Fibroblast of gingiva (primary cell): Measurements from ENCODE around the gene ELMO1.
"Not testable (repeated sequence)": the region's sequence is repeated elsewhere in the genome, so short reads cannot be mapped to it uniquely, and the experiment has no call there.

ENCODE experiments used
- DNase-seq: peaks from one replicate; pipeline ENCODE4 v3.0.0-alpha.2; 2011; ENCODE audit warnings: low read depth

ELMO1 gene

DNA sequence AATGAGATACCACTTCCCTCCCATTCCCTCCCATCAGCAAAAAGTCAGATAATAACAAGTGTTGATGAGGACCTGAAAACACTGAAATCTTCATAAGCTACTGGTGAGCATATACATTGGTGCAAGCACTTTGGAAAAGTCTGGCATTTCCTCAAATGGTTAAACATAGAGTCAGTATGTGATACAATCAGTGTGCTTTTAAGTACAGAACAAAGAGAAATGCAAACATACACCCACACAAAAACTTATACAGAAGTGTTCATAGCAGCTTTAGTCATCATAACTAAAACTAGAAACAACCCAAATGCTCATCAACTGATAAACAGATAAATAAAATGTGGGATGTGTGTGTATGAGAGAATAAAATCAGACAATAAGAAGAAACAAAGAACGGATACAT lies 261.9 kb downstream of the ELMO1 start:
- no peak for DNase-seq

DNA sequence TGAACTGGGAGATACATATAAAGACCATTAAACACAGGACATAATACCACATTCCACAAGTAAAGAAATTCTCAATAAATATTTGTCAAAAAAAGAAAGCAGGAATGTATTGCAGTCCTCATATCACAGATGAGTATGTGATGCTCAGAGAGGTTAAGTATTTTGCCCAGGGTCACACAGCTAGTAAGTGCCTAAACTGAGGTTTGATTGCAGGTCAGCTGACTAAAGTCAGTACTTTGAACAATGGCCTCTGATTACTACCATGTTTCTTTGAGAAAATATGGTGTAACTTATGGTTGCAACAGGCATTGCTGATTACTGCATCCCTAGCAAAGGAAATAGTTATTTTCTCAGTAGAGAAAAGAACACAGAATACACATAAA lies 267.1 kb downstream of the ELMO1 start:
- no peak for DNase-seq

DNA sequence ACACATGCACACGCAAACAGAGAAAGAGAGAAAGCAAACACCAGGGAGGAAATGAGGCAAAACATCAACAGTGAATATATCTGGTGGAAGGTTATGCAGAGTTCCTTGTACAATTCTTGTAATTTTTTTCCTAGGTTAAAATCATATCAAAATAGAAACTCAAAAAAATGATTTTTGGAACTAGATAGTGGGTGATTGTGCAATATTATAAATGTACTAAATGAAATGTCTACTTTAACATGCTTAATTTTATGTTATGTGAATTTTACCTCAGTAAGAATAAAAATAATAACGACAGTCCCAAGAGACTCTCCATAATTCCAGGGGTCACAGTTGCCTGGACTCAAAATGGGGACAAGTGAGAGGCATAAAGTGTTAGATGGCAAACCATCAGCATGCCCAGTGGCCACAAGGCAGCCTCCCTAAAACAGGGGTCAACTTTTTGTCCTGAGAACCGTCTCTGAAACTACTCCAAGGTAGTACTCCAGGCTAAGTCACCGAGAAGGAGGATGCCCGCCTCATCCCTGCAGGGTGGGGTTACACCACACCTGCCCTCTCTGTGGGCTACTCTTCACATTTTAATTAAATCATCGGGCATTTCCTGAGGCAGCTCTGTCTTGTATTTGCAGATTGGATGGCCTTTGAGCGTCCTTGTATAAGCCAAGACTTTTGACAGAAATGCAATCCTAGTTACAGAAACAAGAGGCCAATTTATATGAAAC lies 267.7 kb downstream of the ELMO1 start:
- no peak for DNase-seq

DNA sequence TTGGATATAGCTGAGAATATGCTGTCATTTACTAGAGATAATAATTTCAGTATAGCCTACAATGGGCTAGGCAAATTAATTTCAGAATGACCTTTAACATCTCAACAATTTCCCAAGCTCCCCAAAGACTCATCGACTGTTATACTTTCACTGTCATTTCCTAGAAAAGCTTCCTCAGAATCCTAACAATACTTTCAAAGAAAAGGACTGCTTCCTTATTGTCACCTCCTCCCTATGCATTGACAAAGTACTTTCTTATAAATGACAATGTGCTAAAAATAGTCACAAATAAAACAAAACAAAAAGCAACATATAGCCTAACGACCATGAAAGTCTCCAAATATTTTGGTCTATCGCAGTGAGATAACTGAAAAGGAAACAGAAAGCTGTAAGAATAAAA lies 272.6 kb downstream of the ELMO1 start:
- no peak for DNase-seq

DNA sequence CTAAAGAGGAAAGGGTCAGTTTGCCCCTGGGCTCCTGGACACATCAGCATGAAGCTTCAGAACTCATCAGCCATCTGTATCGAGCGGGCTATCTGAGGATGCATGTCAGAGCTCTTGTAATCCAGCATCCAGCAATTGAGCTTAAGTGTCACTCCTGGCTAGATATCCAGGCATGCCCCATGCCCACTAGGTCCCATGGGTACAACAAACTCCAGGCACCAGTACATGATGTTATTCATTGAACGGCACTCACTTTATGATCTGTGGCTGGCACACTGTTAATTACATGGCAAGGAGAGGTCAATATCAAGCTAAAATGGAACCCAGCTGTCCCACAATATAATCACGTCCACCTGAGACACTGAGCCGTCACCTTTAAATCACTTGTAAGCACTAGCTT lies 274.2 kb downstream of the ELMO1 start:
- no peak for DNase-seq

DNA sequence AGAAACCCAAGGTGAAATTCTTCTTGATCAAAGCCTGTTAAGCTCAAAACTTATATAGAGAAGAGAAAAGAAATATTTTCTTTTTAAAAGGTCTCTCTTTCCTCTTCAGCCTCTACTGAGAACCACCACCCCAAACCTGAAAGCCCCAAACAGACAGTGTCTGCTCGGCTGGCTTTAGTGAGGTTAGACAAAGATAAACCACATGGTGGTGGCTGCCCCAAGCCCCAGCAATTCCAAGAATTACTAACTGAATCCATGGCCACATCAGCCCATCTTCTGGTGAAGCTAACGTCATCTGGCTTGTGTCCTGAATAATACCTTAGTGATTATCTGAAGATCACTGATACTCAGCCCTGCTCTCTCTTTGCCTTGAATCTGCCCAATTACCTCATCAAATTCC lies 275.0 kb downstream of the ELMO1 start:
- no peak for DNase-seq

DNA sequence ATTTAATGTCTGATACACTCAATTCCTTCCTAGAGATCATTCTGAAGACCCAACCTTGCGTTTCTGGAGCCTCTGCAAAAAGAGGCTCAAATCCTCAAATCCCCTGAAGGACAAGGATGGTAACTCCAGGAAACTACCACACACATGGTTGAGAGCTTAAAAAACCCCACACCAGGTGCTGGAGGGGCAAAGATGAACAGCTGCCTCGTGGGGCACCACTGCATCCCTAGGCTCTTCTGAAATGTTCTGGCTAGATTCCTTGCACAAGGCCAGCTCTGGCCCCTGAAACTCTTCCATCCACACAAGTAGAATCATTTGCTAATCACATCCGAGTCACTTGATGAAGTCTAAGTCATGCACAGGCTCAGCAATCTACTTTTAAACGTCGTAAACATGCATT lies 286.6 kb downstream of the ELMO1 start:
- DNase-seq, result no peak

DNA sequence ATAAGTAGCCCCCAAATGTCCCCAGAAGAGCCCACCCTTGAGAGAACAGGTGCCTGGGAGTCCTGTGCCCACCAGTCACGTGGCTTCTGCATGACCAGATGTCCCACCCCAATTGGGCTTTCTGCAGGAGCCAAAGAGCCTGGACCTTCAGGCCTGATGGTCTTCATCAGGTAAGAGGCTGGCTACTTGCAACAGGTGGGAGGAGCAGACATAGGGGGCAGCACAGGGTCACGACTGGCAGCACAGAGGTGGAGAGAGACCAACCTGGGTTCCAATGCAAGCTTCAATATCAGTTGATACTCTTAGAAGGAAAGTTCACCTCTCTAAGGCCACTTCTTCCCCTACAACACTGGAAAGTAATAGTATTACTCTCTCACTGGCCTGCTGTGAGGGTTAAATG lies 288.0 kb downstream of the ELMO1 start:
- DNase-seq, result no peak

DNA sequence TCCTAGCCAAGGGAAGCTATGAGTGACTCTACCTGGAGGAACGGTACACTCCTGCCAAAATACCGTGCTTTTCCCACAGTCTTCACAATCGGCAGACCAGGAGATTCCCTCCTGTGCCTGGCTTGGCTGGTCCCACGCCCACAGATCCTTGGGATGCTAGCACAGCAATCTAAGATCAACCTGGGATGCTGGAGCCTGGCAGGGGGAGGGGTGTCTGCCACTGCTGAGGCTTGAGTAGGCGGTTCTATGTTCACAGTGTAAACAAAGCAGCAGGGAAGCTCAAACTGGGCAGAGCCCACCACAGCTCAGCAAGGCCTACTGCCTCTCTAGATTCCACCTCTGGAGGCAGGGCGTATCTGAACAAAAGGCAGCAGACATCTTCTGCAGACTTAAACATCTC lies 295.3 kb downstream of the ELMO1 start:
- no peak for DNase-seq

DNA sequence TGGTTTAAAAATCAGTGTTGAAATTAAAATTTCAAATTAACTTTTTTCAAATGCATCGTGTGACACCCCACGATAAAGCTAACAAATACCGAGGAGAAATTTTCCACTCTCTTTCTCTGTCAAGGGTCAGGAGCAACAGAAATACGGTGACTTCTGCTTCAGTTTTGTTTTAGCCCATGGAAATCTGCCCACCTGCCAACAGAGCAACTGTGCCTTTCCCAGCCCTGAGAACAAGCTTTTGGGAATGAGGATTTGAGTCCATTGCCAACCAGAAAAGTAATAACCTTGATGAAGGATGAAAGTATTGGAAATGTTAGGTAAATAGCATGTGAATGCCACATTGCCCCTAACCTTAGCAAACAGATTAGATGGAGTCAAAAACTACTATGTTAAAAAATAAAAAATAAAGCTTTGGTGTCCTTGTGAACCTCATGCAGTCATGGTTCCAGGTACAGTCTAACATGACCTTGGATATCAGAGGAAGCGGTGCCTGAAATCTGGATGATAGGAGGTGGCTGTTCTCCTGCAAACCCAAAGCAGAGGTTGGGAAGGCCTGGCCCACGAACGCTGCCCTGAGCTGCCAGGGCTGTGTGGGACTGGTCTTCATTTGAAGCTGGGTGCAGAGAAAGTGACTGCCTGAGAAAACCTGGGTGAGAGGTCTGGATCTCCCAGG lies 296.8 kb downstream of the ELMO1 start:
- no peak for DNase-seq

DNA sequence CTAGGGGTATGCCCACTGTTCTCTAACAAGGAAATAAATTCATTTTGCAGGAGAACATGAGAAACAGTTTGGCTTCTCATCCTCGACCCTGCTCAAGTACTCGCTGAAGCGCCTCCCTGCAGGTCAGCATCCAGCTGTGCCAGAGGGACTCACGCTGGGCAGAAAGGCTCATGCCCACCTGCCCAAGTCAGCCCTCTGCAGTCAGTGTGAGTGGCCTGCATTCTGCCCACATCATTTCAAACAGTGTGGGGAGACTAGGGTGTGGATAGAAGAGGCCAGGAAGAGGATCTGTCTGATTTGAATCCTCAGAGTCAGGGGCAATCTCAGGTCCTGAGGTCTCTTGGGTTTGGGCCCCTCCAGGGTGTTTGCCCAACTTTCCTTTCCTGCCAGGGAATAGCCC lies 297.8 kb downstream of the ELMO1 start:
- no peak for DNase-seq

DNA sequence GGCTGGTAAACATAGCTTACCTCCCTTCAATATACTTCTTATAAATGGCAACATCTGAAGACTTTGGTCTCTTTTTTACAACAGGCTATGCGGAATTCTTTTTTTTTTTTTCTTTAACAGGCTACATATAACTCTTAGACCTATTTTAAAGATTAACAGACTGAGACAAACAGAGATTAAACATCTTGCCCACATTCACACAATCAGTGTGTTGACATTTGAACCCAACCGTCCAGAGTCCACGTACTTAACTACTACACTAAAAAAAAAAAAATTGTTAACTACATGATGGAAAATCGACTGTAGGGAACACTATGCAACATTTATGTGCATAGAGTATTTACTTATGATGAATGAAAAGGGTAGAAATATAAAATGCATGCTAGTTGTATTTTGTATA lies 298.5 kb downstream of the ELMO1 start:
- DNase-seq, result no peak

DNA sequence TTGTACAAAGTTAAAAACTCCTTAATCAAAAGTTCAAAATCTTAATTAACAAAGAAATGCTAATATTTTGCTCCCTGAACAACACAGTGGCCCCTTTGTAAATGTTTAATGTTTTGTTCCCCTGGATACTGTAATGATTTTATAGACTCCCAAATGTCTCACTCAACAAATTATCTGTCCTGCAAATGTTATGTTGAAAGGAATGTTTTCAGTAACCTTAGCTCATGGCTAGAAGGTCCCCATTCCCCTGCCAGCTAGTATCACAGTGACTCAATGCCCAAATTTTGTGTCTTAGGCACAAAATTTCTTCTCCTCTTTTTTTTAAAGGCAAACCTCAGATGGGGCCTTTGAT lies 298.9 kb downstream of the ELMO1 start:
- no peak for DNase-seq

DNA sequence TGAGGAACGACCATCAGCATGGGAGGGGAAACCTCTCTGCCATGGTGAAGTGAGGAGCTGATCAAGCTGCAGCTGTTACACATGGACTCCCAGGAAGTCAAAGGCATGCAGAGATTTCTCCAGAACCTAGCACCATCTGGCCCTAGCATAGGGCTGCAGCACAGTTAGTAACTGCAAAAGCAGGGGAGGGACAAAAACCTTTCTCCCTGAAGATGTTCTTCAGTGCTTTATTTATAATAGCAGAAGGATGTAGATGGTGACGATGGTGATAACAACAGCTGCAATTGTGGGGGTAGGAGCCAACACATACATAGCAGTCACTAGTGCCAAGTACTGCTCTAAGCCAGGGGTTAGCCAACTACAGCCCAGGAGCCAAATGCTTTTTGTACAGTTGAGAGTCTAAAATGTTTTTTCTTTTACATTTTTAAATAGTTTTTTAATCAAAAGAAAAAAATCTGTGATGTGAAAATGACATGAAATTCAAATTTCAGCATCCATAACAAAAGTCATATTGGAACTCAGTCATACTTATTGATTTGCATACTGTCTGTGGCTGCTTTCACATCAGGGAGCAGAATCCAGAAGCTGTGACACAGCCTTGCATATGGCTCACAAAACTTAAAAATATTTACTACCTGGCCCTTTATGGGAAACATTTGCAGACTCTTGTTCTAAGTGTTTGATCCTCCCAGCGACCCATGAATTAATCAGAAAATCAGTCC lies 299.5 kb downstream of the ELMO1 start:
- no peak for DNase-seq

DNA sequence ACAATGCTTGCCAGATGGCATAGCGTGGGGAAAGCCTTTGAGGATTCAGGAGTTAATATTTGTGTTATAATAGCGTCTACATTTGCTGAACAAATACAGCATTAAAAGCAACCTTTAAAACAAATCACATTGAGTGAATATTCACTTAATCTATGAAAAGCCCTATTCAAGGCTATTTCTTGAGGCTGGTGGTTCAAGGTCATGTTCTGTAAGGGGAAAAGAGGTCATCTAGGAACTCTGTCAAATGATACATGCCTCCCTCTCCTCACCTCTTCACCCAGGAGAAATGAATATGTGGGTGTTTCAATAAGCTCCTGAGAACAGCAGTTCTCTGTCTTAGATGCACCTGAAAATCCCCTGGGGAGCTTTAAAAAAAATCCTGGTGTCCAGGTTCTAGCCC lies 303.0 kb downstream of the ELMO1 start:
- no peak for DNase-seq

DNA sequence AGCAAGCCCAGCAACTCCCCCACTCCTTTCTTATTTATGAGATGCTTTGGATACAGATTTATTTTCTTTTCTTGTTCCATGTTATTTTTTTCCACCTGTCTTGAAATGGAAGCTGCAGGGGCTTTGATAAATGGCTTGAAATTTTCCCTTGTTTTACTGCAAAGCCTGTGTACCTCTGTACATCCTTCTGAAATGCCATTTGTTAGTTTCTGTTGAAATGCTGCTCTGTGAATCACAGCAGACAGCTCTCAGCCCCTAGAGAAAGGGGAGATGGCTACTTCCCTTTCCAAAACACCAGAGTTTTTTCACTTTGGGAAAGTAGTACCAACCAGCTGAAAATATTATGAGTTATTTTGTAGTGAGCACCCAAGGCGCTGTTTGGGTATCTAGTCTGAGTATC lies 304.2 kb downstream of the ELMO1 start:
- DNase-seq, result no peak

DNA sequence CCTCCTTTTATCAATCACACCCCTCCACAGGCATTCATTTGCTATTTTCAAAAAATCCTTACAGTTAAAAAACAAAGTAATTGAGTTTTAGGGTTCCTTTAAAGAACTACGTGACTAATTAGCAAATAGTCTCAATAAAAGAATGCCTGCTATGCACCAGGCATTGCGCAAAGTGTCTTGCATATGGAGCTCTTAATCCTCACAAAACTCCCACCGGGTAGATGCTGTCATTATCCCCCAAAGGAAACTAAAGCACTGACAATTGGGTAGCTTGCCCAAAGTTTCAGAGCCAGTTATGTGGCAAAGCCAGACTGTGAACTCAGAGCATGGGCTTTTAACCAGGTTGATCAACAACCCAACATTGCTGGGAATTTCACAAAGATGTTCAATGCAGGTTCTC lies 305.7 kb downstream of the ELMO1 start:
- DNase-seq, result no peak

DNA sequence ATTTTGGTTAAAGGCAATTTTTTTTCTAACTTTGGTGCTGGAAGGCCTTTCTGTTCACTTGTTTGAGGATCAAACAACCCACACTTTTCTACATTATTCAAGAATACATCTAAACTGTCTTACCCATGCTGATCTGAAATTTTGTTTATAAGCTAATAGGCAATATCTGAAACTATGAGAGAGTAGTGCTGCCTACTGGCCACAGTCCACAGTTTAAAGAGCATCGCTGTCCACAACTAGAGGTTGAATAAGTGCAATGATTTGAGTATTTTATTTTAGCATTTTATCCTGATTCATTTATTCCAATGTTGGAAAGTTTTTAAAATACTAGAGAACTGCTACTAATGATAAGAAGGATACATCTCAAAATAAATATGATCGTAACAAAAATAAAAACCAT lies 306.9 kb downstream of the ELMO1 start:
- no peak for DNase-seq

DNA sequence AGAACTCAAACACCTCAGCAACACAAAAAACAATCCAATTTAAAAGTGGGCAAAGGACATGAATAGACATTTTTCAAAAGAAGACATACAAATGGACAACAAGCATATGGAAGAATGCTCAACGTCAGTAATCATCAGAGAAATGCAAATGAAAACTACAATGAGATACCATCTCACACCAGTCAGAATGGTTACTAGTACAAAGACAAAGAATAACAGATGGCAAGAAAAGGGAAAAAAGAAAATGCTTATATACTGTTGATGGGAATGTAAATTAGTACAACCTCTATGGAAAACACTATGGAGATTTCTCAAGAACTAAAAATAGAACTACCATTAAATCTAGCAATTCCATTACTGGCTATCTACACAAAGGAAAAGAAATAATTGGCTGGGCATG lies 314.8 kb downstream of the ELMO1 start:
- DNase-seq, result not testable (repeated sequence)

DNA sequence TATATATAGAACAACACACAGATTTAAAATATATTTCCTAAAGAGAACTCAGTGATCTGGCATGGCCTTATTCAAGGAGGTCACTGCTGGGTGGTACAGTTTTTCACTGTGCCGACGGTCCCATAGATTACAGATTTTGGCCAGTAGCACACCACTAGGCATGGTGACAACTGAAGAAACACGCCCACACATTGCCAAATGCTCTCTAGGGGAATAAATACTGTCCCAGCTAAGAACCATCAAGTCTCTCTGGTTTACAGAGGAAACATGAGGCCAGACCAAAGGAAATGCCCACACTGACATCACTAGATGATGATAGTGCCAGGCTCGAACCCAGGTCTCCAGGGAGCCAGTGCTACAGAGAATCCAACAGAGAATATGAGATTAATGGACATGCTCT lies 316.8 kb downstream of the ELMO1 start:
- no peak for DNase-seq

DNA sequence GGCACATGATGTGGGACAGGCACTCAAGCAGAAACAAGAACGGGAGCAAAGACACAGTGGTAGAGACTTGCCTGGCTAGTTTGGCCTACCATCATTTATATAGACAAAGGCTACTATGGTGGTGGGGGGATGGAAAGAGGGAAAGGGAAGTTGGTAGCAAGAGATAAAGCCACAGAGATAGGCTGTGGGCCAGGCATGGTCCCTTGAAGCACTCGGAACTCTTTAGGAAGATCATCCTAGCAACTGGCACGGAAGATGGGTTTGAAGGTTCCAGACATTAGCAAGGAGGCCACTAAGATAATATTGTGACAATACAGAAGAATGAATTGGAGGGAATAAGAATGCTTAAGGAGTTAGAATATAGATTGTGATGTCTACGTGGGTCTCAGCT lies 319.6 kb downstream of the ELMO1 start:
- no peak for DNase-seq

DNA sequence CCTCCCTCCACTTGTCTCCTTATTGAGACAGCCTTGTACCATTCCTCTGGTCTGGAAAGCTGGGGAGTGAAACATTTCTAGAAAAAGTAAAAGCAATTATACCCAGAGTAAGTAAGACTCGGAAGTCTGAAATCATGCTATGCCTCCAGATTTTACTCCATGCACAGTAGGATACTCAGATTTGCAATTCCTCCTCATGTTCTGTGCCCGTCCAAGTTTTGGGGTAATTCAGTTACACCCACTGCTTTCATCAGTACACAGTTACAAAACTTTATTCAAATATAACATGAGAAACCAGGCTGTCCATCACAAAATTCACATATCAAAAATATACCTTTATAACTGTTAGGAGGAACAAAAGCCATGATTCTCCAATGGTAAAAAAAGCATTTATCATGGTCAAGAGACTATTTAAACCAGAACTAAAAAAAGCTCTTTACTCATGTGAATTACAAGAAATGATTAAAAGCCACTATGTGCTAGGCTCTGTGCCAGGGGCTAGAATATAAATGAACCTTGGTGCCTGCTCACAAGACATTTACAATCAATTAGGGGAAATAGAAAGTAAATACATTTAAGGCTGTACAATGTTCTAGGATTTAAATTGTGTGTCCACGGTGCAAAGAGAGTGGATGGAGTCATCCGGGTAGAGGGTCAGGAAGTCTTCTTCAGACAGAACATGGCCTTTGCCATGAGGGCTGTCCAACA lies 320.2 kb downstream of the ELMO1 start:
- peak; percentile 14 for DNase-seq

DNA sequence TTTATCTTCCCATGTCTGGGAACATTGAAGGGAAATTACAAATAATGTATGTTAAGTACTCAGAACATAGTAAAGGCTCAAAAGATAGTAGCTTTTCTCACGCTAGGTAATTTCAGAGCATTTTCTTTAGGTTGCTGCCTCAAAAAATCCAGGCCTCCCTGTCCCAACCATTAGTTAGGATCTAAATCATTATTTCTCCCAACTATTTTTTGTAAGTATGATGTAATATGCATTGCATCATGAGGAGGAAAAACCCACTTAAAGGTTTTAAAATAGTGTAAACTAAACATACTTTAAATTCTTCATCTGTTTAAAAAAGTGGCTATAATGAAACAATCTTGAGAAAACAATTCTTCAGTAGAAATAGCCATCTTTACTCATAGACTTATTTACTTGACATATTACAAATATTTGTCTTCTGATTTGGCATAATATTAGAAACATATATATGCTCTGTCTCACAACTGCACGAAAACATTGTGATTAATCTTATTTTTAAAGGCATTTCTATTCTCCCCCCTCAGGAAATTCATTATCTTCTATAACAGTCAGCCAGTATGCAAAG lies 329.3 kb downstream of the ELMO1 start:
- DNase-seq, result peak; percentile 14
